Large intestine (tissue), 3 donors: ENCODE results near the gene TRIM60. TPM values are rescaled to one million over a fixed set of nuclear protein-coding genes. Genes with fewer than 3 reads are reported as not detected.

Experiments used
- DNase-seq, 2 donors: peaks; one replicate each; pipeline versions ENCODE4 v3.0.0 to v3.0.0-alpha.2; 2013
- H3K27ac ChIP-seq: one replicate; pipeline ENCODE4 v1.5.1; 2013; ENCODE audit warnings: low read length
- H3K27me3 ChIP-seq: 2 replicates; pipeline ENCODE4 v1.6.1; 2013; ENCODE audit warnings: low read length; ENCODE audit not compliant: control insufficient read depth, insufficient read depth
- H3K36me3 ChIP-seq: 2 replicates; pipeline ENCODE4 v1.6.1; 2013; ENCODE audit warnings: low read length; ENCODE audit not compliant: control insufficient read depth, insufficient read depth
- H3K4me1 ChIP-seq: one replicate; pipeline ENCODE4 v1.6.1; 2013; ENCODE audit warnings: low read length; ENCODE audit not compliant: control insufficient read depth, insufficient read depth
- H3K4me3 ChIP-seq: one replicate; pipeline ENCODE4 v1.5.1; 2013; ENCODE audit warnings: low read length
- H3K9me3 ChIP-seq: one replicate; pipeline ENCODE4 v1.6.1; 2013; ENCODE audit warnings: mild to moderate bottlenecking, low read depth, low read length, moderate library complexity; ENCODE audit not compliant: control insufficient read depth
- WGBS: methylation state at CpG from one replicate; pipeline ENCODE4 v1.1.5; 2013; ENCODE audit warnings: low lambda C conversion rate; ENCODE audit not compliant: insufficient coverage; 5-methylcytosine and 5-hydroxymethylcytosine counted together
- polyA plus RNA-seq: library from polyadenylated mRNA; unstranded; fragments of 120-200 nt; gene quantifications from one replicate; pipeline ENCODE4 v1.2.1, GENCODE V29; 2013

TRIM60 gene
- polyA plus RNA-seq, 1 donor, result not detected

GRCh38 chr4:165085946-165086345 is 54.1 kb downstream of the TRIM60 start:
- Histone ChIP-seq H3K27me3 (no peaks in the 10 kb centered on the region), H3K27ac (no peak overlapping the region), H3K4me1 (no peaks in the 10 kb centered on the region), H3K36me3 (peaks cover 49% of the 10 kb centered on the region), H3K4me3 (no peak overlapping the region), H3K9me3 (no peaks in the 10 kb centered on the region)
- 100% methylated on average over 1 of the region's 2 CpGs for WGBS
- DNase-seq, result no peak

- DNase-seq, result no peak
- H3K27ac ChIP-seq, result no peak overlapping the region
- H3K27me3 ChIP-seq, result no peaks in the 10 kb centered on the region
- H3K9me3 ChIP-seq, result no peaks in the 10 kb centered on the region
- no CpG with 5 or more reads among the region's 3 CpGs for WGBS
- peaks cover 63% of the 10 kb centered on the region for H3K36me3 ChIP-seq
- H3K4me1 ChIP-seq, result no peaks in the 10 kb centered on the region
- no peak overlapping the region for H3K4me3 ChIP-seq
These were observed 56.6 kb downstream of the TRIM60 start for GRCh38 chr4:165088366-165088765.

Other genes with a start within 250 kb of the TRIM60 start
- 2.3 TPM for gene APELA, start 154.8 kb upstream of the TRIM60 start, polyA plus RNA-seq
- gene TRIM61, start 54.3 kb upstream of the TRIM60 start, polyA plus RNA-seq, result 6.0 TPM
- 0.04 TPM for gene TRIM75, start 21.9 kb downstream of the TRIM60 start, polyA plus RNA-seq
- 31.3 TPM for gene TMEM192, start 80.9 kb downstream of the TRIM60 start, polyA plus RNA-seq
- gene KLHL2, start 175.6 kb downstream of the TRIM60 start, polyA plus RNA-seq, result 15.0 TPM